ENCODE data around the gene AKAP17A.

Gene AKAP17A

DNA sequence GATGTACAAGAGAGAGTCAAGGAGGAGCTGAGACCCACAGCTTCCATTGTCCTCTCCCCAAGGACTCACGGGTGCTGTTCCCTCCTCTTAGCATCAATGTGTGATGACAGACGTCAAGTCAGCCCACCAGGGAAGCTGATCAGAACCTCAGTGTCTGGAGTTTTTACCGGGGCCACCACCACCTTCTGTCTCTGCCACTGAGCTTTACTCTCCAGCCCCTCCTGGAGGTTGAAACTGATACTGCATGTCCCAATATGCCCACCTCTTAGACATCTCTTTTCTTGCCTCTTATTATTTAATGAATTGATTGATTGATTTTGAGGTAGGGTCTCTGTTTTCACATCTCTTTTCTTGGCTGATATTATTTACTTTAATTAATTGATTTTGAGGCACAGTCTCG lies 10.3 kb upstream of the AKAP17A start:
- peak; percentile 54 to 81 (median 64) for DNase-seq (ENCODE audit: low read depth in 4 of 4, low spot score in 1 of 4)

DNA sequence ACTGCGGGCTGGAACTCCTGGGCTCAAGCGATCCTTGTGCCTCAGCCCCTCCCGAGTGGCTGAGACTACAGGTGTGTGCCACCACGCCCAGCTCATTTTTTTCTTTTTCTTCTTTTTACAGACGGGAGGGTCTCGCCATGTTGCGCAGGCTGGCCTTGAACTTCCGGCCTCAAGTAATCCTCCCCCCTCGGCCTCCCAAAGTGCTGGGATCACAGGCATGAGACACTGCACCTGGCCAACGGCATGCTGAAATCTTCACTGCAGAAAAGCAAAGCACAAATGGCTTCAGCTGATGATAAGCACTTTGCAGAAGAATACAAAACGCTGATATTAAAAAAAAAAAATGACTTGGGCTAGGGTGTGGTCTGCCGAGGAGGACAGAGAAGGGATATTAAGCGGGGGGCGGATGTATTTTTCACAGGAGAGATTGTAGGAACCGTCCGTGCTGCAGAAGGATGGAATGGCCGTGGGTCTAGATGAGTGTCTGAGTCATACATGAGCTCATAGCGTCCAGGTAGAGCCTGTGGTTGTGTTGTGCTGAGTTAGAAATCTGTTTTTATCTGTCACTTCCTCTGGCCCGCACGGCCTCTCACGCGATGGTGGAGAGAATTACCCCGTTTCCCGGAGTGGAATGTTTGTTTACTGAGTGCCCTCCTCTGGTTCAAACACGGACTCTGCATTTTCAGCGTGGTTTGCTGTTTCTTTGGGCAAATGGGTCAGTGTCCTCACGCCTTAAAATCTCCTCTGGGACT lies 8.5 kb upstream of the AKAP17A start:
- DNase-seq (ENCODE audit: low read depth in 4 of 4, low spot score in 1 of 4), result peak in 2 of 4 experiments; percentile 32 to 44

GRCh38 chrX:1584237-1585011 lies 7.0 kb upstream of the AKAP17A start:
- DNase-seq (ENCODE audit: low read depth in 4 of 4, low spot score in 1 of 4), result no peak

- no peak for DNase-seq (ENCODE audit: low read depth in 4 of 4, low spot score in 1 of 4)
Observed at GRCh38 chrX:1587161-1587560, 4.2 kb upstream of the AKAP17A start.

- no peak for DNase-seq (ENCODE audit: low read depth in 4 of 4, low spot score in 1 of 4)
Observed at GRCh38 chrX:1589356-1590130, 1.9 kb upstream of the AKAP17A start.

DNA sequence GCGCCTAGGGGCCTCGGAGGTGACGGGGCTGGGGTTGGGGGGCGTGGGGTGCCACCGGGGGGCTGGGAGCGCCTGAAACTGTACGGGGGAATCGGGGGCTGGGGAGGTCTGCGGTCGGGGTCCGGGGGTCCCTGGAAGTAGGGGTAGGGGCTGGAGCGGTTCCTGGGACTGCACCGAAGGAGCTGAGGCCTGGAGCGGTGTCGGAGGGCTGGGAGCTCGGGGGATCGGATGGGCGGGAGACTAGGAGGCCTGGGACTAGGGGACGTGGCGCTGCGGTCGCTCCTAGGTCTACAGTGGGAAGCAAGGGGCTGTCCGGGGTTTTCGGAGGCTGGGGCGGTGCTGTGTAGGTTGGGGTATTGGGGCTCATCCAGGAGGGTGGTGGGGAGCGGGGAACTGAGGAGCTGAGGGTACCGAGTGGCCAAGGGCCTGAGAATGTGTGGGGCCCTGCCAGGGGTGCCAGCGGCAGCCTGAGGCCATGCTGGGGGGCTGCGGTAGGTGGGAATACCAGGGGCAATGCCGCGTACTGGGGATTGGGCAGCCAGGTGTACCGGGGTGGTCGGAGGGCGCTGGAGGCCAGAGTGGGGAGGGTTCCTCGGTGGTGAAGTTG lies 562 bp downstream of the AKAP17A start:
- DNase-seq (ENCODE audit: low read depth in 4 of 4, low spot score in 1 of 4), result no peak

GRCh38 chrX:1592470-1593142 lies 1.2 kb downstream of the AKAP17A start:
- no peak for DNase-seq (ENCODE audit: low read depth in 4 of 4, low spot score in 1 of 4)

DNA sequence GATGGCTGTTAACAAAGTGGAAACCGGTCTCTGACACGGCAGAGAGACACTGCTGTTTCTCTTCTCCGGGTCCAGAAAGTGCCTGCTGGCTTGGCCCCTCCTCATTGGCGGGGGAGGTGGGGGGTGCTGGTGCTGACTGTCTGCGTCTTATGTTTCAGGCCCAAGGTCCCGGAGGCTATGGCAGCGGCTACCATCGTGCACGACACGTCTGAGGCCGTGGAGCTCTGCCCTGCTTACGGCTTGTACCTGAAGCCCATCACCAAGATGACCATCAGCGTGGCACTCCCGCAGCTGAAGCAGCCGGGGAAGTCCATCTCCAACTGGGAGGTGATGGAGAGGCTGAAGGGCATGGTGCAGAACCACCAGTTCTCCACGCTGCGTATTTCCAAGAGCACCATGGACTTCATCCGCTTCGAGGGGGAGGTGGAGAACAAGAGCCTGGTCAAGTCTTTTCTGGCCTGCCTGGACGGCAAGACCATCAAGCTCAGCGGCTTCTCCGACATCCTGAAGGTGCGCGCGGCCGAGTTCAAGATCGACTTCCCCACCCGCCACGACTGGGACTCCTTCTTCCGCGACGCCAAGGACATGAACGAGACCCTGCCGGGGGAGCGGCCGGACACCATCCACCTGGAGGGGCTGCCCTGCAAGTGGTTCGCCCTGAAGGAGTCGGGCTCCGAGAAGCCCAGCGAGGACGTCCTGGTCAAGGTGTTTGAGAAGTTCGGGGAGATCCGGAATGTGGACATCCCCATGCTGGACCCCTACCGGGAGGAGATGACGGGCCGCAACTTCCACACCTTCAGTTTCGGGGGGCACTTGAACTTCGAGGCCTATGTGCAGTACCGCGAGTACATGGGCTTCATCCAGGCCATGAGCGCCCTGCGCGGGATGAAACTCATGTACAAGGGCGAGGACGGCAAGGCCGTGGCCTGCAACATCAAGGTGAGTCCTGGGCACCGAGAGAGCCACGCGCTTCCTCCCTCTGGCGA lies 2.2 kb downstream of the AKAP17A start:
- DNase-seq (ENCODE audit: low read depth in 4 of 4, low spot score in 1 of 4), result no peak

- DNase-seq (ENCODE audit: low read depth in 4 of 4, low spot score in 1 of 4), result no peak
Observed at GRCh38 chrX:1595711-1596060, 4.3 kb downstream of the AKAP17A start.

- no peak for DNase-seq (ENCODE audit: low read depth in 4 of 4, low spot score in 1 of 4)
Observed at GRCh38 chrX:1596676-1597344, 5.4 kb downstream of the AKAP17A start.

GRCh38 chrX:1597345-1598020 lies 6.1 kb downstream of the AKAP17A start:
- DNase-seq (ENCODE audit: low read depth in 4 of 4, low spot score in 1 of 4), result no peak

DNA sequence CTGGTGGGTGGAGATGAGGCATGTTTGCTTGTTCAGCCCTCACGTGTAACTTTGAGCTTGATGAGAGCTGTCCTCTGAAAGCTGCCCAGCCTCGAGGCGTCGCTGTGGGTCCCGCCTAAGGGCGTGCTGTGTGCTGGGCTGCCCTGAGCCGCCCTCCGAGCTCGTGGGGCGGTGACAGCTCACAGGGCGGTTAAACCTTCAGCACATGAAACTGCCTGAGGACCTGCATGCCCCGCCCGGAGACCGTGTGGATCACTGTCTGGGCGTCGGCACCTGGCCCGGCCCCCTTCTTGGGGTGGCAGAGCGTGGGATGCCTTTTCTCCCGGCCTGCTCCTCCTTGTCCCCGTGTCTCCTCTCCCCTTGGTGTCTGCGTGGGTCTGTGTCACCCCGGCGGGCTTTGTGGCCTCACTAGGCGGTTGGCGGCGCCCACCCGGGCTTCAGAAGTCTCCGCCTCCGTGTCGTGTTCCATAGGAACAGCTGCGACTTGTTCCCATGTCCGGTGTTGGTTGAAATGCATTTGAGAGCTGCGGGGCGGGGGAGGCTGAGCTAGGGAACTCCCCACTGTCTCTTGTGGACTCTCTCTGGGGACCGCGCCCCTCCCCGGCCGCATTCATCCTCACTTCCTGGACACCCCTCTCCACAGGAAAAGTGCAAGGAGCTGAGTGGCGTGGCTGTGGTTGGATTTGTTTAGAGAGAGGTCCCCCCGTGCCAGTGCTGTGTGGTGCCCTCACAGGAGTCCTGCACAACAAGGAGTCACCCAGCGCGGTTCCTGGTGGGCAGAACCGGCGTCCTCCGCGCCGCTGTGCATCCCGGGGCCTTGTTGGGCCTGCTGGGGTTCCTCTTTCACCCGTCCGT lies 6.8 kb downstream of the AKAP17A start:
- DNase-seq (ENCODE audit: low read depth in 4 of 4, low spot score in 1 of 4), result no peak

DNA sequence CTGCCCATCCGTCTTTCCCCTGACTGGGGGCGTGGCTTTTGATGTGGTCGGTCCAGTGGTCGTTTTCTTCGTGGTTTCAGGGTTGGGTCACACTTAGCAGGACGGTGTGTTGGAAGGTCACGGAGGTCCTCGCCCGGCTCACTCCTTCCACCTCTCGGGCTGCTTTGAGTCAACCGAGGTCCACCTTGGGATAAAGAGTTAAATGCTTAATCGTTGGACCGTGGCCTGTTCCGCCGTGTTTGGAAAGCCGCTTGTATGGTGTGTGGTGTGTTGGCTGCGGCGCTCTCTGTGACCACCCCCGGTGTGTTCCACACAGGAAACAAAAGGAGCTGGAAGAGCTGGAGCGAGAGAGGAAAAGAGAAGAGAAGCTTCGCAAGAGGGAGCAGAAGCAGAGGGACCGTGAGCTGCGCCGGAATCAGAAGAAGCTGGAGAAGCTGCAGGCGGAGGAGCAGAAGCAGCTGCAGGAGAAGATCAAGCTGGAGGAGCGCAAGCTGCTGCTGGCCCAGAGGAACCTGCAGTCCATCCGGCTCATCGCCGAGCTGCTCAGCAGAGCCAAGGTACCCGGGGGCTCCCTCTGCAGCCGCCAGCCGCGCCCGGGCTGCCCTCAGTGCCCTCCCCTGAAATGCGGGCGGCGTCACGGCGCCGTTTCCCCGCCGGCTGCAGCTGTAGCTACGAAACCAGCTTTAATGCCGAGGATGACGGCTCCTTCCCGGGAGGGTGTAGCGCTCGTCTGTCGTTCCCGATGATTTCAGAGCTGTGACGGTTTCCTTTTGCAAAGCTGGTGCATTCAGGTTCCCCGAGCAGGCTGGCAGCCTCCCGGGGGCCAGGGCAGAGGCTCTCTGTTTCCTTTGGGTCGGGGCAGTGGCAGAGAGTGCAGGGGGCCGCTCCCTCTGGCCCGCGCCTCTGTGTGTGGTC lies 7.7 kb downstream of the AKAP17A start:
- DNase-seq (ENCODE audit: low read depth in 4 of 4, low spot score in 1 of 4), result no peak

DNA sequence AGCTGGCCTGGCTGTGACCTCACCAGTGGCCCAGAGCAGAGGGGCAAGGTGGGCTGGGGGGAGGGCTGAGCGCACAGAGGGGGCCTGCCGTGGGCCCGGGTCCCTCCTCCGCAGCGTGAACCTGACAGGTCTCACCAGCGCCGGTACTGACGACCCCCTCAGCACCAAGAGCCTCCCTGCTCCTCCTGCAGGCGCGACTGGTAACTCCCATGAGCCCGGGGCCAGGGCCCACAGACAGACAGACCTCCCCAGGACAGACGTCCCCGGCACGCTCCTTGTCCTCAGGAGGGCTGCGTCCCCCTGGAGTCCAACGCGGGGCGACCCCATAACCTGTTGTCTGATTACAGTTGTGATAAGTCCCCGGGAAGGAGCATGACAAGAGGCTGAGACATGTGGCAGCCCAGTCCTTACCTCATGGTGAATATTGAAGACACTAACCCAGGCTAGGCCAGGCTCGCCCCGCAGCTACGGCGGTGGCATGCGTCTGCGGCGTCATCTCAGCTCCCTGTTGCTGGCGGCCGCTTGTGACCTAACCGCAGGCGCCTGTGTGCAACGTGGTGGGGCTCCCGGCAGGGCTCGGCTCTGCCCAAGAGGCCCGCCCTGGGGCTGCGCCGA lies 8.5 kb downstream of the AKAP17A start:
- no peak for DNase-seq (ENCODE audit: low read depth in 4 of 4, low spot score in 1 of 4)

DNA sequence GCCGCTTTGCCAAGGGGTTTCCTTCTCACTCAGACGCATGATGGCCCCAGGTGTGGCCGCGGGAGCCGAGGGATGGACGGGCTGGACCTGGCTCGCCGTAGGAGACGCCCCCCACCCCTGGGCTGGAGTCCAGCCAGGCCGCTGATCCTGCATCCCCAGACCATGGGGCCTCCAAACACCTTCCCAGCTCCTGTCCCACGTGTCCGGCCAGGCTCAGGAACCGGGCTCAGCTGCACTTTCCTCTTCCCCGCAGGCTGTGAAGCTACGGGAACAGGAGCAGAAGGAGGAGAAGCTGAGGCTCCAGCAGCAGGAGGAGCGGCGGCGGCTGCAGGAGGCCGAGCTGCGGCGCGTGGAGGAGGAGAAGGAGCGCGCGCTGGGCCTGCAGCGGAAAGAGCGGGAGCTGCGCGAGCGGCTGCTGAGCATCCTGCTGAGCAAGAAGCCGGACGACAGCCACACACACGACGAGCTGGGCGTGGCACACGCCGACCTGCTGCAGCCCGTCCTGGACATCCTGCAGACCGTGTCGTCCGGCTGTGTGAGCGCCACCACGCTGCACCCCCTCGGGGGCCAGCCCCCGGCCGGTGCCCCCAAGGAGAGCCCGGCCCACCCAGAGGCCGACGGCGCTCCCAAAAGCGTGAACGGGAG lies 9.1 kb downstream of the AKAP17A start:
- DNase-seq (ENCODE audit: low read depth in 4 of 4, low spot score in 1 of 4), result no peak

All from stimulated activated CD4-positive, alpha-beta T cell treated with anti-CD3 and anti-CD28 coated beads, Interleukin-1b, Interleukin-23, amount 100 ng/mL, for 24 hours (primary cell).